HCT116 (cell line): ENCODE results near the gene LHPP. TPM values are rescaled to one million over a fixed set of nuclear protein-coding genes. Genes with fewer than 3 reads are reported as not detected.

Experiments used
- ATAC-seq: fragments of 200-7000 bp; cut with Tn5 transposase; 2 replicates; pipeline ENCODE4 v1.9.1; 2020; ENCODE audit warnings: mild to moderate bottlenecking, moderate library complexity
- BruUV-seq: library from RNA; stranded (reverse); fragments of 400-500 nt; replicated peaks from 2 replicates; lab custom pipeline; 2021; lab: Mats Ljungman, UMichigan
- CTCF ChIA-PET: fragments of 300-600 bp; sonication (Branson Sonifier 250); formaldehyde crosslinking; loops from one replicate; lab custom pipeline; 2021; ENCODE audit warnings: antibody characterized with exemption; lab: Charles Lee
- POLR2A ChIA-PET: fragments of 300-600, 350-600 bp; sonication (Branson Sonifier 250); formaldehyde crosslinking; loops from one replicate; lab custom pipeline; 2021; ENCODE audit warnings: antibody characterized with exemption; lab: Charles Lee
- RAD21 ChIA-PET, 2 experiments: fragments of 300-600 bp; sonication (Branson Sonifier 250); formaldehyde crosslinking; loops; one replicate each; lab custom pipeline; 2023; ENCODE audit warnings: low total read pairs in 2 of 2; ENCODE audit not compliant: uncharacterized antibody in 2 of 2, unreplicated experiment in 2 of 2, low non-redundant PET in 1 of 2; lab: Charles Lee
- DNase-seq: peaks from one replicate; pipeline ENCODE4 v3.0.0-alpha.2; 2010; ENCODE audit warnings: low read depth, low spot score
- H2AFZ ChIP-seq: fragments of 200-600 bp; shearing (Covaris generic), sonication (generic); 2 replicates; pipeline ENCODE4 v1.6.1; 2017; ENCODE audit warnings: low read depth, mixed run types, mixed read lengths, antibody characterized with exemption, low read length; ENCODE audit not compliant: poor library complexity, severe bottlenecking
- H3K27ac ChIP-seq: 2 replicates; pipeline ENCODE4 v1.5.1; 2012; ENCODE audit warnings: low read depth, low read length
- H3K27me3 ChIP-seq: fragments of 200-600 bp; sonication (generic); 2 replicates; pipeline ENCODE4 v1.6.1; 2016; ENCODE audit warnings: mixed run types, low read length, mixed read lengths; ENCODE audit not compliant: insufficient read depth
- H3K36me3 ChIP-seq, 2 experiments: fragments of 200-500 bp in 1 of 2; fragments of 200-600 bp in 1 of 2; sonication (Bioruptor generic) in 1 of 2; sonication (generic) in 1 of 2; 2 replicates each; pipeline versions ENCODE4 v1.5.1 to v1.6.1; 2014 to 2016; ENCODE audit warnings: low read length in 2 of 2, inconsistent platforms in 1 of 2, mixed read lengths in 1 of 2, mixed run types in 1 of 2; ENCODE audit not compliant: insufficient read depth in 2 of 2, control insufficient read depth in 1 of 2
- H3K4me1 ChIP-seq, 2 experiments: fragments of 200-600 bp in 1 of 2; sonication (generic) in 1 of 2; 2 replicates each; pipeline versions ENCODE4 v1.5.1 to v1.6.1; 2012 to 2017; ENCODE audit warnings: low read length in 2 of 2, inconsistent platforms in 1 of 2, mild to moderate bottlenecking in 1 of 2, mixed read lengths in 1 of 2, mixed run types in 1 of 2, moderate library complexity in 1 of 2; ENCODE audit not compliant: insufficient read depth in 2 of 2, control insufficient read depth in 1 of 2
- H3K4me2 ChIP-seq: fragments of 200-600 bp; sonication (generic); 2 replicates; pipeline ENCODE4 v1.6.1; 2017; ENCODE audit warnings: mixed run types, low read length, mixed read lengths
- H3K4me3 ChIP-seq, 2 experiments: fragments of 200-600 bp in 1 of 2; sonication (generic) in 1 of 2; replicated peaks in 1 of 2; 2 replicates each; pipeline ENCODE4 v1.5.1; 2011 to 2016; ENCODE audit warnings: low read length in 2 of 2, control low read depth in 1 of 2, low read depth in 1 of 2, mild to moderate bottlenecking in 1 of 2, mixed read lengths in 1 of 2, mixed run types in 1 of 2
- H3K79me2 ChIP-seq: fragments of 200-600 bp; sonication (generic); 2 replicates; pipeline ENCODE4 v1.6.1; 2017; ENCODE audit warnings: mild to moderate bottlenecking, mixed run types, low read length, moderate library complexity, mixed read lengths; ENCODE audit not compliant: insufficient read depth
- H3K9ac ChIP-seq: fragments of 200-600 bp; sonication (generic); 2 replicates; pipeline ENCODE4 v1.6.1; 2016; ENCODE audit warnings: low read length, mixed read lengths
- H3K9me2 ChIP-seq: fragments of 200-600 bp; sonication (generic), shearing (Covaris generic); 2 replicates; pipeline ENCODE4 v1.6.1; 2017; ENCODE audit warnings: mixed run types, mild to moderate bottlenecking, moderate library complexity; ENCODE audit not compliant: insufficient read depth
- H3K9me3 ChIP-seq, 2 experiments: fragments of 200-500 bp in 1 of 2; fragments of 200-600 bp in 1 of 2; sonication (Bioruptor generic) in 1 of 2; sonication (generic) in 1 of 2; 2 replicates each; pipeline ENCODE4 v1.6.1; 2014 to 2017; ENCODE audit warnings: low read length in 2 of 2, mixed read lengths in 2 of 2, inconsistent platforms in 1 of 2, low read depth in 1 of 2, mild to moderate bottlenecking in 1 of 2, mixed run types in 1 of 2, moderate library complexity in 1 of 2; ENCODE audit not compliant: control insufficient read depth in 1 of 2, insufficient read depth in 1 of 2
- H4K20me1 ChIP-seq: fragments of 200-600 bp; sonication (generic), shearing (Covaris generic); 2 replicates; pipeline ENCODE4 v1.6.1; 2017; ENCODE audit warnings: mixed run types, mild to moderate bottlenecking, moderate library complexity; ENCODE audit not compliant: insufficient read depth
- CEBPB ChIP-seq: IDR thresholded peaks from 2 replicates; pipeline ENCODE4 v1.6.1; 2012; ENCODE audit warnings: low read depth
- CTCF ChIP-seq, 3 experiments: fragments of 200-600 bp in 1 of 3; sonication (generic) in 1 of 3; IDR thresholded peaks in 2 of 3; conservative IDR thresholded peaks in 1 of 3; 2 replicates each; pipeline ENCODE4 v1.5.1; 2012 to 2017; ENCODE audit warnings: low read depth in 2 of 3, low read length in 2 of 3, antibody characterized with exemption in 1 of 3, borderline replicate concordance in 1 of 3, control low read depth in 1 of 3, mild to moderate bottlenecking in 1 of 3, mixed read lengths in 1 of 3, mixed run types in 1 of 3, moderate library complexity in 1 of 3; ENCODE audit not compliant: insufficient read depth in 1 of 3
- EGR1 ChIP-seq: IDR thresholded peaks from 2 replicates; pipeline ENCODE4 v1.6.1; 2012; ENCODE audit warnings: low read depth
- ELF1 ChIP-seq: IDR thresholded peaks from 2 replicates; pipeline ENCODE4 v1.6.1; 2012; ENCODE audit warnings: low read depth, borderline replicate concordance
- EZH2 ChIP-seq: fragments of 200-600 bp; sonication (generic); IDR thresholded peaks from 2 replicates; pipeline ENCODE4 v1.6.1; 2017; ENCODE audit warnings: antibody characterized with exemption, mixed run types
- MAX ChIP-seq: IDR thresholded peaks from 2 replicates; pipeline ENCODE4 v1.6.1; 2012
- POLR2A ChIP-seq: IDR thresholded peaks from 2 replicates; pipeline ENCODE4 v1.7.0; 2011; ENCODE audit warnings: borderline replicate concordance; ENCODE audit not compliant: insufficient read depth, insufficient read length; ENCODE audit errors: extremely low read depth
- RAD21 ChIP-seq: IDR thresholded peaks from 2 replicates; pipeline ENCODE4 v1.6.1; 2012; ENCODE audit warnings: low read depth, mild to moderate bottlenecking
- SIN3A ChIP-seq: IDR thresholded peaks from 2 replicates; pipeline ENCODE4 v1.6.1; 2012; ENCODE audit warnings: low read depth
- SRF ChIP-seq: IDR thresholded peaks from 2 replicates; pipeline ENCODE4 v1.6.1; 2012; ENCODE audit warnings: low read depth
- TCF7L2 ChIP-seq: IDR thresholded peaks from 2 replicates; pipeline ENCODE4 v1.7.0; 2011; ENCODE audit warnings: borderline replicate concordance, inconsistent platforms; ENCODE audit not compliant: insufficient read depth, insufficient read length; ENCODE audit errors: extremely low read depth
- YY1 ChIP-seq: IDR thresholded peaks from 2 replicates; pipeline ENCODE4 v1.6.1; 2011; ENCODE audit warnings: low read length, low read depth, moderate library complexity, mild to moderate bottlenecking; ENCODE audit not compliant: insufficient replicate concordance; ENCODE audit errors: extremely low read depth
- ZFX ChIP-seq: fragments of 450-650 bp; IDR thresholded peaks from 2 replicates; pipeline ENCODE4 v1.6.1; 2017
- ZNF274 ChIP-seq: fragments of 200-500 bp; sonication (Bioruptor generic); IDR thresholded peaks from 2 replicates; pipeline ENCODE4 v1.6.1; 2014; ENCODE audit warnings: mild to moderate bottlenecking, low read depth, low read length, inconsistent platforms
- intact Hi-C: fragments of 100-400 bp; cut with micrococcal nuclease; formaldehyde crosslinking; loops from 2 replicates; pipeline ENCODE4 v1.10.0; 2022
- total RNA-seq: library from RNA; stranded (reverse); gene quantifications from one replicate; pipeline ENCODE4 v1.2.1, GENCODE V29; 2021; ENCODE audit not compliant: unreplicated experiment

LHPP gene
- total RNA-seq, 1 experiment from 2014 or later = 45.8 TPM

GRCh38 chr10:124524991-124525653 lies 63.5 kb downstream of the LHPP start:
- Histone ChIP-seq H3K27ac (no peak overlapping the region; the same call in 1 of the 2 replicates), H3K36me3 (no peaks in the 10 kb centered on the region), H3K4me3 (no peak overlapping the region), H3K9me3 (no peaks in the 10 kb centered on the region), H4K20me1 (no peaks in the 10 kb centered on the region), H3K4me1 (peaks cover 9 to 18% of the 10 kb centered on the region in 2 experiments), H3K27me3 (no peaks in the 10 kb centered on the region), H3K79me2 (no peaks in the 10 kb centered on the region), H2AFZ (peak overlapping the region; percentile 0), H3K9ac (no peak overlapping the region), H3K4me2 (peak overlapping the region; percentile 45), H3K9me2 (no peaks in the 10 kb centered on the region)
- TF ChIP-seq MAX = peak; percentile 81
- TF ChIP-seq EZH2 = no peak
- TF ChIP-seq YY1 = peak; percentile 19
- CTCF ChIA-PET = no interaction called here
- DNase-seq = no peak
- peak; percentile 57 for ATAC-seq
- POLR2A ChIA-PET = no interaction called here
- intact Hi-C loops = no loop called here
- RAD21 ChIA-PET = no interaction called here
- BruUV-seq = no TSS peak

GRCh38 chr10:124525751-124526600 lies 64.4 kb downstream of the LHPP start:
- DNase-seq = no peak
- peaks cover 9 to 23% of the 10 kb centered on the region in 2 experiments for H3K4me1 ChIP-seq
- no peaks in the 10 kb centered on the region for H3K9me3 ChIP-seq
- no peaks in the 10 kb centered on the region for H3K27me3 ChIP-seq
- no peak overlapping the region for H3K9ac ChIP-seq
- no peaks in the 10 kb centered on the region for H3K36me3 ChIP-seq
- no peaks in the 10 kb centered on the region for H3K79me2 ChIP-seq
- H3K9me2 ChIP-seq = no peaks in the 10 kb centered on the region
- intact Hi-C loops = no loop called here
- no peak overlapping the region for H3K4me3 ChIP-seq
- H3K27ac ChIP-seq = no peak overlapping the region
- no TSS peak for BruUV-seq
- POLR2A ChIA-PET = no interaction called here
- H2AFZ ChIP-seq = no peak overlapping the region
- CTCF ChIA-PET = interaction anchor here (2.0 kb wide), 1 partner anchor 215 kb away, joined by 6 read pairs; no protein-coding TSS in a partner anchor
- no peaks in the 10 kb centered on the region for H4K20me1 ChIP-seq
- RAD21 ChIA-PET = no interaction called here
- no peak overlapping the region for H3K4me2 ChIP-seq
- no peak for ATAC-seq
- TF ChIP-seq TCF7L2 = no peak
- TF ChIP-seq YY1 = no peak
- TF ChIP-seq ZNF274 = no peak
- TF ChIP-seq ELF1 = no peak
- no peak for TF ChIP-seq SRF
- no peak for TF ChIP-seq RAD21
- no peak for TF ChIP-seq ZFX
- no peak for TF ChIP-seq EZH2
- no peak for TF ChIP-seq MAX
- no peak for TF ChIP-seq SIN3A
- TF ChIP-seq CEBPB = no peak
- no peak for TF ChIP-seq POLR2A
- TF ChIP-seq EGR1 = no peak
- TF ChIP-seq CTCF (IDR thresholded peaks at IDR 0.05 in 2 of 3, conservative IDR thresholded peaks at IDR 0.05 in 1 of 3; ENCODE audit: borderline replicate concordance in 1 of 3, insufficient read depth in 1 of 3, low read depth in 2 of 3, low read length in 2 of 3) = no peak
